HCT116 (cell line): ENCODE measurements around the gene XYLT1. TPM values are rescaled to one million over a fixed set of nuclear protein-coding genes. Genes with fewer than 3 reads are reported as not detected.

Experiments
- ATAC-seq: fragments of 200-7000 bp; cut with Tn5 transposase; 2 replicates; pipeline ENCODE4 v1.9.1; 2020; ENCODE audit warnings: mild to moderate bottlenecking, moderate library complexity
- BruUV-seq: library from RNA; stranded (reverse); fragments of 400-500 nt; replicated peaks from 2 replicates; lab custom pipeline; 2021; lab: Mats Ljungman, UMichigan
- CTCF ChIA-PET: fragments of 300-600 bp; sonication (Branson Sonifier 250); formaldehyde crosslinking; loops from one replicate; lab custom pipeline; 2021; ENCODE audit warnings: antibody characterized with exemption; lab: Charles Lee
- POLR2A ChIA-PET: fragments of 300-600, 350-600 bp; sonication (Branson Sonifier 250); formaldehyde crosslinking; loops from one replicate; lab custom pipeline; 2021; ENCODE audit warnings: antibody characterized with exemption; lab: Charles Lee
- RAD21 ChIA-PET, 2 experiments: fragments of 300-600 bp; sonication (Branson Sonifier 250); formaldehyde crosslinking; loops; one replicate each; lab custom pipeline; 2023; ENCODE audit warnings: low total read pairs in 2 of 2; ENCODE audit not compliant: uncharacterized antibody in 2 of 2, unreplicated experiment in 2 of 2, low non-redundant PET in 1 of 2; lab: Charles Lee
- DNase-seq: peaks from one replicate; pipeline ENCODE4 v3.0.0-alpha.2; 2010; ENCODE audit warnings: low read depth, low spot score
- H2AFZ ChIP-seq: fragments of 200-600 bp; shearing (Covaris generic), sonication (generic); 2 replicates; pipeline ENCODE4 v1.6.1; 2017; ENCODE audit warnings: low read depth, mixed run types, mixed read lengths, antibody characterized with exemption, low read length; ENCODE audit not compliant: poor library complexity, severe bottlenecking
- H3K27ac ChIP-seq: 2 replicates; pipeline ENCODE4 v1.5.1; 2012; ENCODE audit warnings: low read depth, low read length
- H3K27me3 ChIP-seq: fragments of 200-600 bp; sonication (generic); 2 replicates; pipeline ENCODE4 v1.6.1; 2016; ENCODE audit warnings: mixed run types, low read length, mixed read lengths; ENCODE audit not compliant: insufficient read depth
- H3K36me3 ChIP-seq, 2 experiments: fragments of 200-500 bp in 1 of 2; fragments of 200-600 bp in 1 of 2; sonication (Bioruptor generic) in 1 of 2; sonication (generic) in 1 of 2; 2 replicates each; pipeline versions ENCODE4 v1.5.1 to v1.6.1; 2014 to 2016; ENCODE audit warnings: low read length in 2 of 2, inconsistent platforms in 1 of 2, mixed read lengths in 1 of 2, mixed run types in 1 of 2; ENCODE audit not compliant: insufficient read depth in 2 of 2, control insufficient read depth in 1 of 2
- H3K4me1 ChIP-seq, 2 experiments: fragments of 200-600 bp in 1 of 2; sonication (generic) in 1 of 2; 2 replicates each; pipeline versions ENCODE4 v1.5.1 to v1.6.1; 2012 to 2017; ENCODE audit warnings: low read length in 2 of 2, inconsistent platforms in 1 of 2, mild to moderate bottlenecking in 1 of 2, mixed read lengths in 1 of 2, mixed run types in 1 of 2, moderate library complexity in 1 of 2; ENCODE audit not compliant: insufficient read depth in 2 of 2, control insufficient read depth in 1 of 2
- H3K4me2 ChIP-seq: fragments of 200-600 bp; sonication (generic); 2 replicates; pipeline ENCODE4 v1.6.1; 2017; ENCODE audit warnings: mixed run types, low read length, mixed read lengths
- H3K4me3 ChIP-seq, 2 experiments: fragments of 200-600 bp in 1 of 2; sonication (generic) in 1 of 2; replicated peaks in 1 of 2; 2 replicates each; pipeline ENCODE4 v1.5.1; 2011 to 2016; ENCODE audit warnings: low read length in 2 of 2, control low read depth in 1 of 2, low read depth in 1 of 2, mild to moderate bottlenecking in 1 of 2, mixed read lengths in 1 of 2, mixed run types in 1 of 2
- H3K79me2 ChIP-seq: fragments of 200-600 bp; sonication (generic); 2 replicates; pipeline ENCODE4 v1.6.1; 2017; ENCODE audit warnings: mild to moderate bottlenecking, mixed run types, low read length, moderate library complexity, mixed read lengths; ENCODE audit not compliant: insufficient read depth
- H3K9ac ChIP-seq: fragments of 200-600 bp; sonication (generic); 2 replicates; pipeline ENCODE4 v1.6.1; 2016; ENCODE audit warnings: low read length, mixed read lengths
- H3K9me2 ChIP-seq: fragments of 200-600 bp; sonication (generic), shearing (Covaris generic); 2 replicates; pipeline ENCODE4 v1.6.1; 2017; ENCODE audit warnings: mixed run types, mild to moderate bottlenecking, moderate library complexity; ENCODE audit not compliant: insufficient read depth
- H3K9me3 ChIP-seq, 2 experiments: fragments of 200-500 bp in 1 of 2; fragments of 200-600 bp in 1 of 2; sonication (Bioruptor generic) in 1 of 2; sonication (generic) in 1 of 2; 2 replicates each; pipeline ENCODE4 v1.6.1; 2014 to 2017; ENCODE audit warnings: low read length in 2 of 2, mixed read lengths in 2 of 2, inconsistent platforms in 1 of 2, low read depth in 1 of 2, mild to moderate bottlenecking in 1 of 2, mixed run types in 1 of 2, moderate library complexity in 1 of 2; ENCODE audit not compliant: control insufficient read depth in 1 of 2, insufficient read depth in 1 of 2
- H4K20me1 ChIP-seq: fragments of 200-600 bp; sonication (generic), shearing (Covaris generic); 2 replicates; pipeline ENCODE4 v1.6.1; 2017; ENCODE audit warnings: mixed run types, mild to moderate bottlenecking, moderate library complexity; ENCODE audit not compliant: insufficient read depth
- POLR2AphosphoS5 ChIP-seq: IDR thresholded peaks from 2 replicates; pipeline ENCODE4 v1.6.1; 2011; ENCODE audit warnings: mild to moderate bottlenecking, low read depth, low read length, moderate library complexity
- RAD21 ChIP-seq: IDR thresholded peaks from 2 replicates; pipeline ENCODE4 v1.6.1; 2012; ENCODE audit warnings: low read depth, mild to moderate bottlenecking
- SIN3A ChIP-seq: IDR thresholded peaks from 2 replicates; pipeline ENCODE4 v1.6.1; 2012; ENCODE audit warnings: low read depth
- intact Hi-C: fragments of 100-400 bp; cut with micrococcal nuclease; formaldehyde crosslinking; loops from 2 replicates; pipeline ENCODE4 v1.10.0; 2022
- total RNA-seq: library from RNA; stranded (reverse); gene quantifications from one replicate; pipeline ENCODE4 v1.2.1, GENCODE V29; 2021; ENCODE audit not compliant: unreplicated experiment
- TF ChIP-seq, protein P1 (sequence below), 3 experiments: fragments of 200-600 bp in 1 of 3; sonication (generic) in 1 of 3; IDR thresholded peaks in 2 of 3; conservative IDR thresholded peaks in 1 of 3; 2 replicates each; pipeline ENCODE4 v1.5.1; 2012 to 2017; ENCODE audit warnings: low read depth in 2 of 3, low read length in 2 of 3, antibody characterized with exemption in 1 of 3, borderline replicate concordance in 1 of 3, control low read depth in 1 of 3, mild to moderate bottlenecking in 1 of 3, mixed read lengths in 1 of 3, mixed run types in 1 of 3, moderate library complexity in 1 of 3; ENCODE audit not compliant: insufficient read depth in 1 of 3

XYLT1 gene
- total RNA-seq, 1 experiment from 2014 or later = 4.5 TPM

DNA sequence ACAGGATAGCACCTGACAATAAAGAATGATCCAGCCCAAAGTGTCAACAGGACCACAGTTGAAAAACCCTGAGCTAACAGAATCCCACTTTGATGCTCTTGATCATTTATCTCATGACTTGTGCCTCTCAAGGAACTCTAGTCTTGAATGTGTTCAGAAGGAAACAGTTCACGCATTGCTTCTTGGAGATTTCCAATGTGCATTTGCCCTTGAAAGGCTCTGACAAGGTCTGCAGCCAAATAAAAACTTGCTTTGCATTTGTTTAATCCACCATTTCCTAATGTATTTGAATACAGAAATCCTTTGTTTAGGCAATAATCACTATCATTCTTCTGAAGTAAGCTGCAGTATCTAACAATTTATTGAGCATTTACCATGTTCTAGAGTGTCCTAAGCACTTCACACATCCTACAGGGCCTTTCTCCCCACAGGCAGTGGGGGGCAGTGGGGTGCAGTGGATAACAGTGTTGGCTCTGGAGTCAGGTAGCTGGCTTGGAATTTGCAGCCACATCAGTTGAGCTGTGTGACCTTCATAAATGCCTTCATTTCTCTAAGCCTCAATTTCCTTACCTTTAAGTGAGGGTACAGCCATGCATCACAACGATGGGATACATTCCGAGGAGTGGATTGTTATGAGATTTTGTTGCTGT lies 239.7 kb downstream of the XYLT1 start:
- no TSS peak for BruUV-seq
- Histone ChIP-seq H3K9me3 (no peaks in the 10 kb centered on the region), H3K27ac (no peak overlapping the region), H3K4me2 (no peak overlapping the region), H3K27me3 (no peaks in the 10 kb centered on the region), H3K9me2 (no peaks in the 10 kb centered on the region), H3K4me3 (no peak overlapping the region), H3K36me3 (no peaks in the 10 kb centered on the region), H3K9ac (no peak overlapping the region), H4K20me1 (no peaks in the 10 kb centered on the region), H2AFZ (no peak overlapping the region), H3K79me2 (no peaks in the 10 kb centered on the region), H3K4me1 (no peaks in the 10 kb centered on the region; a peak in 1 of 4 replicates)
- ChIA-PET CTCF (interaction anchor here (0.6 kb wide), 1 partner anchor 348 kb away, joined by 3 read pairs; no protein-coding TSS in a partner anchor), RAD21 (no interaction called here), POLR2A (no interaction called here)
- intact Hi-C loops = no loop called here
- ATAC-seq = no peak
- no peak for DNase-seq
- TF ChIP-seq, protein P1, sequence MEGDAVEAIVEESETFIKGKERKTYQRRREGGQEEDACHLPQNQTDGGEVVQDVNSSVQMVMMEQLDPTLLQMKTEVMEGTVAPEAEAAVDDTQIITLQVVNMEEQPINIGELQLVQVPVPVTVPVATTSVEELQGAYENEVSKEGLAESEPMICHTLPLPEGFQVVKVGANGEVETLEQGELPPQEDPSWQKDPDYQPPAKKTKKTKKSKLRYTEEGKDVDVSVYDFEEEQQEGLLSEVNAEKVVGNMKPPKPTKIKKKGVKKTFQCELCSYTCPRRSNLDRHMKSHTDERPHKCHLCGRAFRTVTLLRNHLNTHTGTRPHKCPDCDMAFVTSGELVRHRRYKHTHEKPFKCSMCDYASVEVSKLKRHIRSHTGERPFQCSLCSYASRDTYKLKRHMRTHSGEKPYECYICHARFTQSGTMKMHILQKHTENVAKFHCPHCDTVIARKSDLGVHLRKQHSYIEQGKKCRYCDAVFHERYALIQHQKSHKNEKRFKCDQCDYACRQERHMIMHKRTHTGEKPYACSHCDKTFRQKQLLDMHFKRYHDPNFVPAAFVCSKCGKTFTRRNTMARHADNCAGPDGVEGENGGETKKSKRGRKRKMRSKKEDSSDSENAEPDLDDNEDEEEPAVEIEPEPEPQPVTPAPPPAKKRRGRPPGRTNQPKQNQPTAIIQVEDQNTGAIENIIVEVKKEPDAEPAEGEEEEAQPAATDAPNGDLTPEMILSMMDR (IDR thresholded peaks at IDR 0.05 in 2 of 3, conservative IDR thresholded peaks at IDR 0.05 in 1 of 3; ENCODE audit: borderline replicate concordance in 1 of 3, insufficient read depth in 1 of 3, low read depth in 2 of 3, low read length in 2 of 3) = peak in 2 of 3 experiments; percentile 6 to 13; a peak in 1 of 6 replicates
- TF ChIP-seq POLR2AphosphoS5 (no peak), RAD21 (peak; percentile 25; the same call in 1 of the 2 replicates)

DNA sequence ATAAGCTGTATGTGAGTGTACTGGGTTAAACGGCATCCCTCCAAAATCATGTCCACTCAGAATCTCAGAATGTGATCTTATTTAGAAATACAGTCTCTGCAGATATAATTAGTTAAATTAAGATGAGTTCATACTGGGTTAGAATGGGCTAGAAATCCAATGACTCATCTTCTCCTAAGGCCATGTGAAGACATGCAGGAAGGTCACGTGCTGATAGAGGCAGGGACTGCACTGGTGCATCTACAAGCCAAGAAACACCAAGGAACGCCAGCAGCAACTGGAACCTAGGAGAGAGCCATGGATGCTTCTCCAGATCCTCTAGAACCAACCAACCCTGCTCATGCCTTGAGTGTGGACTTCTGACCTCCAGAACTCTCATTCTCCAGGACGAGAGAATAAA lies 241.0 kb downstream of the XYLT1 start:
- no peak overlapping the region for H3K27ac ChIP-seq
- CTCF ChIA-PET = no interaction called here
- RAD21 ChIA-PET = no interaction called here
- no peaks in the 10 kb centered on the region for H3K9me2 ChIP-seq
- no peak overlapping the region for H2AFZ ChIP-seq
- intact Hi-C loops = no loop called here
- no peaks in the 10 kb centered on the region for H3K79me2 ChIP-seq
- BruUV-seq = no TSS peak
- H3K4me1 ChIP-seq = no peaks in the 10 kb centered on the region; a peak in 1 of 4 replicates
- H3K36me3 ChIP-seq = no peaks in the 10 kb centered on the region
- DNase-seq = no peak
- TF ChIP-seq SIN3A = no peak
- peaks cover 1% of the 10 kb centered on the region; the same call in 1 of the 2 replicates for H3K27me3 ChIP-seq
- no peak for ATAC-seq
- no peaks in the 10 kb centered on the region for H4K20me1 ChIP-seq
- H3K9ac ChIP-seq = no peak overlapping the region
- H3K9me3 ChIP-seq = no peaks in the 10 kb centered on the region
- POLR2A ChIA-PET = no interaction called here
- no peak overlapping the region for H3K4me2 ChIP-seq
- no peak overlapping the region for H3K4me3 ChIP-seq
